Natural killer cell (primary cell): ENCODE results near the gene PSPH. TPM values are rescaled to one million over a fixed set of nuclear protein-coding genes. Genes with fewer than 3 reads are reported as not detected.

Experiments
- ATAC-seq, 3 donors: fragments of 150-1000 bp in 2 of 3; fragments of 200-7000 bp in 1 of 3; cut with Tn5 transposase; 1 replicate in 1 of 3; 2 replicates in 2 of 3; pipeline ENCODE4 v1.10.0; 2021; ENCODE audit warnings: mild to moderate bottlenecking in 2 of 3, moderate library complexity in 2 of 3
- DNase-seq, 2 donors: peaks; one replicate each; pipeline versions ENCODE4 v3.0.0 to v3.0.0-alpha.2; 2013 to 2021; ENCODE audit warnings: mixed read lengths in 1 of 2
- H3K27ac ChIP-seq: one replicate; pipeline ENCODE4 v1.5.1; 2013; ENCODE audit warnings: mild to moderate bottlenecking, low read length
- H3K27me3 ChIP-seq: one replicate; pipeline ENCODE4 v1.6.1; 2013; ENCODE audit warnings: low read length; ENCODE audit not compliant: control insufficient read depth, insufficient read depth
- H3K36me3 ChIP-seq: one replicate; pipeline ENCODE4 v1.6.1; 2013; ENCODE audit warnings: low read length; ENCODE audit not compliant: control insufficient read depth, insufficient read depth
- H3K4me1 ChIP-seq: one replicate; pipeline ENCODE4 v1.6.1; 2013; ENCODE audit warnings: low read length; ENCODE audit not compliant: control insufficient read depth, insufficient read depth
- H3K4me3 ChIP-seq: one replicate; pipeline ENCODE4 v1.5.1; 2013; ENCODE audit warnings: low read length
- H3K9me3 ChIP-seq: one replicate; pipeline ENCODE4 v1.6.1; 2013; ENCODE audit warnings: low read length; ENCODE audit not compliant: control insufficient read depth, insufficient read depth
- H3K27ac Mint-ChIP-seq, 2 donors: one replicate each; pipeline ENCODE4 v1.8.0; 2022; ENCODE audit warnings: mild to moderate bottlenecking in 2 of 2, mixed read lengths in 2 of 2, moderate library complexity in 1 of 2
- H3K27me3 Mint-ChIP-seq, 2 donors: one replicate each; pipeline ENCODE4 v1.8.0; 2022; ENCODE audit warnings: low read depth in 2 of 2, mixed read lengths in 2 of 2
- H3K36me3 Mint-ChIP-seq: one replicate; pipeline ENCODE4 v1.8.0; 2022; ENCODE audit warnings: mixed read lengths
- H3K4me1 Mint-ChIP-seq, 2 donors: one replicate each; pipeline ENCODE4 v1.8.0; 2022; ENCODE audit warnings: mixed read lengths in 2 of 2
- H3K4me3 Mint-ChIP-seq: one replicate; pipeline ENCODE4 v1.8.0; 2022; ENCODE audit warnings: mild to moderate bottlenecking, moderate library complexity, mixed read lengths
- H3K9me3 Mint-ChIP-seq, 2 donors: one replicate each; pipeline ENCODE4 v1.8.0; 2022; ENCODE audit warnings: mixed read lengths in 2 of 2
- WGBS: methylation state at CpG from one replicate; pipeline ENCODE4 v1.1.7; 2013; ENCODE audit warnings: missing lambda C conversion rate; ENCODE audit not compliant: insufficient coverage; 5-methylcytosine and 5-hydroxymethylcytosine counted together
- intact Hi-C: fragments of 100-400 bp; cut with micrococcal nuclease; formaldehyde crosslinking; loops from one replicate; pipeline ENCODE4 v1.14.2; 2022
- total RNA-seq, 4 donors: library from RNA; stranded (reverse); fragments of 120-200 nt in 1 of 4; gene quantifications; one replicate each; pipeline versions ENCODE4 v1.2.3 to v1.2.4, GENCODE V29; 2013 to 2022
- TF ChIP-seq, protein P1 (sequence below): fragments of 200-600 bp; IDR thresholded peaks from one replicate; pipeline ENCODE4 v1.8.0; 2022; ENCODE audit warnings: antibody characterized with exemption

Gene PSPH
- total RNA-seq, 3 donors from 2014 or later (not counting 1 experiment from before 2014, with no cell fraction given): 2.8 to 4.1 (median 3.8) TPM

DNA sequence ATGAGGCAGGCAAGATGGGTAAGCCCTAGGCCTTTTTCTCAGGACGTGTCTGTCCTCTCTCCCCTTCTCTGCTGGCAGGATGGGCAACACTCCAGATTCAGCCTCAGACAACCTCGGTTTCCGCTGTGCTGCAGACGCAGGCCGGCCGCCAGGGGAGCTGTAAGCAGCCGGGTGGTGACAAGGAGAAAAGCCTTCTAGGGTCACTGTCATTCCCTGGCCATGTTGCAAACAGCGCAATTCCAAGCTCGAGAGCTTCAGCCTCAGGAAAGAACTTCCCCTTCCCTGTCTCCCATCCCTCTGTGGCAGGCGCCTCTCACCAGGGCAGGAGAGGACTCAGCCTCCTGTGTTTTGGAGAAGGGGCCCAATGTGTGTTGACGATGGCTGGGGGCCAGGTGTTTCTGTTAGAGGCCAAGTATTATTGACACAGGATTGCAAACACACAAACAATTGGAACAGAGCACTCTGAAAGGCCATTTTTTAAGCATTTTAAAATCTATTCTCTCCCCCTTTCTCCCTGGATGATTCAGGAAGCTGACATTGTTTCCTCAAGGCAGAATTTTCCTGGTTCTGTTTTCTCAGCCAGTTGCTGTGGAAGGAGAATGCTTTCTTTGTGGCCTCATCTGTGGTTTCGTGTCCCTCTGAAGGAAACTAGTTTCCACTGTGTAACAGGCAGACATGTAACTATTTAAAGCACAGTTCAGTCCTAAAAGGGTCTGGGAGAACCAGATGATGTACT lies 28.4 kb upstream of the PSPH start:
- 79% methylated on average over 12 of the region's 12 CpGs for WGBS
- TF ChIP-seq, protein P1, sequence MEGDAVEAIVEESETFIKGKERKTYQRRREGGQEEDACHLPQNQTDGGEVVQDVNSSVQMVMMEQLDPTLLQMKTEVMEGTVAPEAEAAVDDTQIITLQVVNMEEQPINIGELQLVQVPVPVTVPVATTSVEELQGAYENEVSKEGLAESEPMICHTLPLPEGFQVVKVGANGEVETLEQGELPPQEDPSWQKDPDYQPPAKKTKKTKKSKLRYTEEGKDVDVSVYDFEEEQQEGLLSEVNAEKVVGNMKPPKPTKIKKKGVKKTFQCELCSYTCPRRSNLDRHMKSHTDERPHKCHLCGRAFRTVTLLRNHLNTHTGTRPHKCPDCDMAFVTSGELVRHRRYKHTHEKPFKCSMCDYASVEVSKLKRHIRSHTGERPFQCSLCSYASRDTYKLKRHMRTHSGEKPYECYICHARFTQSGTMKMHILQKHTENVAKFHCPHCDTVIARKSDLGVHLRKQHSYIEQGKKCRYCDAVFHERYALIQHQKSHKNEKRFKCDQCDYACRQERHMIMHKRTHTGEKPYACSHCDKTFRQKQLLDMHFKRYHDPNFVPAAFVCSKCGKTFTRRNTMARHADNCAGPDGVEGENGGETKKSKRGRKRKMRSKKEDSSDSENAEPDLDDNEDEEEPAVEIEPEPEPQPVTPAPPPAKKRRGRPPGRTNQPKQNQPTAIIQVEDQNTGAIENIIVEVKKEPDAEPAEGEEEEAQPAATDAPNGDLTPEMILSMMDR: no peak
- intact Hi-C loops: no loop called here
- H3K36me3 ChIP-seq: peaks cover 19% of the 10 kb centered on the region
- H3K4me3 ChIP-seq: no peak overlapping the region
- no peak for ATAC-seq
- Mint-ChIP-seq H3K4me1 (peaks cover 0 to 3% of the 10 kb centered on the region in 2 donors), H3K9me3 (no peaks in the 10 kb centered on the region), H3K27me3 (no peaks in the 10 kb centered on the region), H3K36me3 (no peaks in the 10 kb centered on the region), H3K27ac (peak overlapping the region in 1 of 2 donors; percentile 36), H3K4me3 (no peak overlapping the region)
- H3K9me3 ChIP-seq: no peaks in the 10 kb centered on the region
- H3K4me1 ChIP-seq: no peaks in the 10 kb centered on the region
- no peak overlapping the region for H3K27ac ChIP-seq
- no peaks in the 10 kb centered on the region for H3K27me3 ChIP-seq
- DNase-seq: no peak

DNA sequence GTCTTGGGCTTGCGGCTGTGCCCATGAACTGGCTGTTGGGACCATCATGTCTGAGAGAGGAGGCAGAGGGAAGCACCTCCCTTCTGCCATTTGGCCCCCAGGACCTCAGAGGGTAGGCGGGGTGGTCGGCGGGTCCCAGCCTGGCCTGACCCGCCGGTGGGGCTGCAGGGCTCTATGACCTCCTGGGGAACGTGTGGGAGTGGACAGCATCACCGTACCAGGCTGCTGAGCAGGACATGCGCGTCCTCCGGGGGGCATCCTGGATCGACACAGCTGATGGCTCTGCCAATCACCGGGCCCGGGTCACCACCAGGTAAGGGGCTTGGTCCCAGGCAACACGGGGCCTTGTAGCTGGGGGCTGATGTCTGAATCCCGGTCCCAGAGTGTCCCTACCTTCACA lies 27.0 kb upstream of the PSPH start:
- peaks cover 7% of the 10 kb centered on the region for H3K36me3 Mint-ChIP-seq
- H3K4me3 ChIP-seq: no peak overlapping the region
- peaks cover 19% of the 10 kb centered on the region for H3K36me3 ChIP-seq
- peaks cover 5% of the 10 kb centered on the region for H3K4me1 ChIP-seq
- H3K4me3 Mint-ChIP-seq: no peak overlapping the region
- no peak overlapping the region for H3K27ac ChIP-seq
- 95% methylated on average over 16 of the region's 16 CpGs for WGBS
- intact Hi-C loops: no loop called here
- DNase-seq: no peak
- ATAC-seq: no peak
- no peaks in the 10 kb centered on the region for H3K27me3 Mint-ChIP-seq
- TF ChIP-seq, protein P1: no peak
- H3K9me3 Mint-ChIP-seq: no peaks in the 10 kb centered on the region
- H3K27ac Mint-ChIP-seq: no peak overlapping the region
- H3K4me1 Mint-ChIP-seq: peaks cover 6 to 10% of the 10 kb centered on the region in 2 donors
- no peaks in the 10 kb centered on the region for H3K9me3 ChIP-seq
- no peaks in the 10 kb centered on the region for H3K27me3 ChIP-seq

DNA sequence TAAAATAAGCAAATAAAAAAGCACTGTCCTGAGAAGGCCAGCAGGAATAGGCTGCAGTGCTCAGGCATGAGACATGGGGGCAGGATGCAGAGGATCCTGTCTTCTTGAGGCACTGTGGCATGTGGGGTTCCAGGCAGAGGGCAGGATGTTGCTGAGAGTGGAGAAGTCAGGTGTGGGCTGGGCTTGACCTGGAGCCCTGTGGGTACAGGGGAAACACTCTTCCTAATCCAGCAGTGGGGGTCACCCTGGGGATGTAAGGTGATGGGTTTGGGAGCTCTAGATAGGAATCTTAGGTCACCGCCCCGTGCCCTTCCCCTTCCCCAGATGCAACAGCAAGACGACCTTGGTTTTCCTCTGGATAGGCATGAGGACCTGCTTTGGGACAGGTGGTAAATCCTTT lies 26.4 kb upstream of the PSPH start:
- DNase-seq (no peak), ATAC-seq (no peak)
- Mint-ChIP-seq H3K27me3 (no peaks in the 10 kb centered on the region), H3K36me3 (peaks cover 7% of the 10 kb centered on the region), H3K4me1 (peaks cover 6 to 14% of the 10 kb centered on the region in 2 donors), H3K27ac (no peak overlapping the region), H3K9me3 (no peaks in the 10 kb centered on the region), H3K4me3 (no peak overlapping the region)
- no peak overlapping the region for H3K4me3 ChIP-seq
- intact Hi-C loops: no loop called here
- no peak overlapping the region for H3K27ac ChIP-seq
- H3K9me3 ChIP-seq: no peaks in the 10 kb centered on the region
- peaks cover 5% of the 10 kb centered on the region for H3K4me1 ChIP-seq
- no peaks in the 10 kb centered on the region for H3K27me3 ChIP-seq
- peaks cover 22% of the 10 kb centered on the region for H3K36me3 ChIP-seq
- TF ChIP-seq, protein P1: no peak
- WGBS: 97% methylated on average over 3 of the region's 3 CpGs
